ENCODE data around the gene FAM32A. TPM values are rescaled to one million over a fixed set of nuclear protein-coding genes. Genes with fewer than 3 reads are reported as not detected.

The FAM32A gene
- total and polyA plus RNA-seq, 3 donors from 2014 or later, result 62.0 to 87.0 (median 71.2) TPM

GRCh38 chr19:16141043-16141442, 44.2 kb upstream of the FAM32A start:
- intact Hi-C loops (cut with DNase I; ENCODE audit: low total_unique reads), result no loop called here
- Histone ChIP-seq H3K27me3 (no peaks in the 10 kb centered on the region), H3K9me3 (no peaks in the 10 kb centered on the region), H3K4me3 (no peak overlapping the region), H3K4me1 (peaks cover 2% of the 10 kb centered on the region), H3K36me3 (ENCODE audit: low read depth, missing control alignments) (no peaks in the 10 kb centered on the region), H3K27ac (no peak overlapping the region)
- TF ChIP-seq POLR2A (IDR thresholded peaks at IDR 0.05) (no peak), CTCF (IDR thresholded peaks at IDR 0.05) (no peak)
- DNase-seq, result no peak
- WGBS, 2 donors, result 71 to 100% methylated on average over 1 to 4 of the region's 4 CpGs

GRCh38 chr19:16142032-16142580, 43.1 kb upstream of the FAM32A start:
- no peaks in the 10 kb centered on the region for H3K9me3 ChIP-seq
- WGBS, 2 donors, result 89 to 93% methylated on average over 9 of the region's 9 CpGs
- H3K27me3 ChIP-seq, result no peaks in the 10 kb centered on the region
- intact Hi-C loops (cut with DNase I; ENCODE audit: low total_unique reads), result no loop called here
- H3K4me3 ChIP-seq, result no peak overlapping the region
- H3K36me3 ChIP-seq (ENCODE audit: low read depth, missing control alignments), result no peaks in the 10 kb centered on the region
- TF ChIP-seq POLR2A (IDR thresholded peaks at IDR 0.05), result no peak
- no peak for TF ChIP-seq CTCF (IDR thresholded peaks at IDR 0.05)
- no peaks in the 10 kb centered on the region for H3K4me1 ChIP-seq
- H3K27ac ChIP-seq, result no peak overlapping the region
- no peak for DNase-seq

- Histone ChIP-seq H3K27ac (no peak within 1 kb of the TSS), H3K4me3 (no peak within 1 kb of the TSS), H3K36me3 (ENCODE audit: low read depth, missing control alignments) (no peaks in the 10 kb centered on the region), H3K27me3 (no peaks in the 10 kb centered on the region), H3K4me1 (no peaks in the 10 kb centered on the region), H3K9me3 (no peaks in the 10 kb centered on the region)
- TF ChIP-seq POLR2A (IDR thresholded peaks at IDR 0.05) (no peak), CTCF (IDR thresholded peaks at IDR 0.05) (no peak)
- intact Hi-C loops (cut with DNase I; ENCODE audit: low total_unique reads), result no loop called here
- DNase-seq, result no peak
- 57 to 74% methylated on average over 4 to 13 of the region's 13 CpGs for WGBS, 2 donors
These were observed 41.6 kb upstream of the FAM32A start, which contains the start of gene HSH2D for GRCh38 chr19:16143399-16144215. Gene HSH2D, plus strand, starts transcription at chr19:16143685. Its CDS starts 5,066 bp downstream, at chr19:16148751.

- no peaks in the 10 kb centered on the region for H3K27me3 ChIP-seq
- H3K9me3 ChIP-seq, result no peaks in the 10 kb centered on the region
- no peak overlapping the region for H3K27ac ChIP-seq
- 38 to 73% methylated on average over 1 of the region's 1 CpG for WGBS, 2 donors
- H3K36me3 ChIP-seq (ENCODE audit: low read depth, missing control alignments), result no peaks in the 10 kb centered on the region
- TF ChIP-seq CTCF (IDR thresholded peaks at IDR 0.05), result no peak
- no peak for TF ChIP-seq POLR2A (IDR thresholded peaks at IDR 0.05)
- H3K4me3 ChIP-seq, result no peak overlapping the region
- intact Hi-C loops (cut with DNase I; ENCODE audit: low total_unique reads), result no loop called here
- DNase-seq, result no peak
- no peaks in the 10 kb centered on the region for H3K4me1 ChIP-seq
These were observed 41.0 kb upstream of the FAM32A start for GRCh38 chr19:16144216-16144581.

All from testis (tissue), 3 donors.